GM12872 (cell line): ENCODE data around the gene CDH13.

Experiments
- CTCF ChIP-seq: IDR thresholded peaks from 3 replicates; pipeline ENCODE4 v1.5.1; 2011; ENCODE audit warnings: low read depth, mild to moderate bottlenecking, low read length, moderate library complexity; ENCODE audit not compliant: insufficient read depth

Gene CDH13

GRCh38 chr16:82634955-82635610 is 8.3 kb downstream of the CDH13 start:
- TF ChIP-seq CTCF = no peak

- no peak for TF ChIP-seq CTCF
Measured at GRCh38 chr16:82636485-82636884, 9.7 kb downstream of the CDH13 start.

- no peak for TF ChIP-seq CTCF
Measured at GRCh38 chr16:82636958-82637357, 10.2 kb downstream of the CDH13 start.

- no peak for TF ChIP-seq CTCF
Measured at GRCh38 chr16:82638095-82638798, 11.5 kb downstream of the CDH13 start.

GRCh38 chr16:82639263-82639662 is 12.5 kb downstream of the CDH13 start:
- TF ChIP-seq CTCF = no peak

GRCh38 chr16:82639666-82640336 is 13.0 kb downstream of the CDH13 start:
- TF ChIP-seq CTCF = peak; percentile 91

GRCh38 chr16:82641336-82641984 is 14.7 kb downstream of the CDH13 start:
- peak; percentile 50 for TF ChIP-seq CTCF
